LHCN-M2 (cell line): ENCODE measurements around the gene CCR5AS.
"Not testable (repeated sequence)": the region's sequence is repeated elsewhere in the genome, so short reads cannot be mapped to it uniquely, and the experiment has no call there.

Experiments
- DNase-seq: peaks from one replicate; pipeline ENCODE4 v3.0.0-alpha.2; 2012; ENCODE audit warnings: low read depth

The CCR5AS gene

DNA sequence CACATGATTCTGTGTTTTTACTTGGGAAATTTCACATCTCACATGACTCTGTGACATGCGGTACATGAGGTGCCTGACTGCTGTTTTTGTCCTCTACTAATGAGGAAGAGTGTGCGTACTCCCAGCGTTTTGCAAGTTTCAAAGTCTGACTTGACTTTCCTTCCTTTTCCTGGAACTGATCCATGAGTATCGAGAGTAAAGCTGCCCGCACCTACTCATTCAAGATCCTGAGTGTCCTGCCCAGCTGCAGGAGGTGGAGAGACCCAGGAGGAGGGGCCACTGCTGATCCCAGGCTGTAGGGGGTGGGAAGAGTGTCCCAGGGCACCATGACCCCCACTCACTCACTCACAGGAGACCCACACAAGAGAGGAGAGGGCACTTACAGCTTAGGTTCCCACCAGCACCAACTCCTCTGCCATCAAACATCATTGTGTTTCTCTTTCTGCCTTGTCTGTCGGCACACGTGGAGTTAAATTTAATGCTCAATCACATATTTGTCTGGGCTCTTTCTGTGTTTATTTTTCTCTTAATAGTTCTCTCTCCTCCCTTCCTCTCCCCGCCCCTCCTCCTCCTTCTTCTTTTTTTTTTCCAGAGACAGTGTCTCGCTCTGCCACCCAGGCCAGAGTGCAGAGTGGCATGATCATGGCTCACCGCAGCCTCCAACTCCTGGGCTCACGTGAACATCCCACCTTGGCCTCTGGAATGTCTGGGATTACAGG, 1.4 kb downstream of the CCR5AS start:
- DNase-seq, result no peak

DNA sequence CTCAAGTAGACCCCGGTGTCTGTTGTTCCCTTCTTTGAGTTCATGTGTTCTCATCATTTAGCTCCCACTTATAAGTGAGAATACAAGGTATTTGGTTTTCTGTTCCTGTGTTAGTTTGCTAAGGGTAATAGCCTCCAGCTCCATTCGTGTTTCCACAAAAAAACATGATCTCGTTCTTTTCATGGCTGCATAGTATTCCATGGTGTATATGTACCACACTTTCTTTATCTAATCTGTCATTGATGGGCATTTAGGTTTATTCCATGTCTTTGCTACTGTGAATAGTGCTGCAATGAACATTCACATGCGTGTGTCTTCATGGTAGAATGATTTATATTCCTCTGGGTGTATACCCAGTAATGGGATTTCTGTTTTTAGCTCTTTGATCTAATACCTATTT, 4.0 kb downstream of the CCR5AS start:
- not testable (repeated sequence) for DNase-seq

DNA sequence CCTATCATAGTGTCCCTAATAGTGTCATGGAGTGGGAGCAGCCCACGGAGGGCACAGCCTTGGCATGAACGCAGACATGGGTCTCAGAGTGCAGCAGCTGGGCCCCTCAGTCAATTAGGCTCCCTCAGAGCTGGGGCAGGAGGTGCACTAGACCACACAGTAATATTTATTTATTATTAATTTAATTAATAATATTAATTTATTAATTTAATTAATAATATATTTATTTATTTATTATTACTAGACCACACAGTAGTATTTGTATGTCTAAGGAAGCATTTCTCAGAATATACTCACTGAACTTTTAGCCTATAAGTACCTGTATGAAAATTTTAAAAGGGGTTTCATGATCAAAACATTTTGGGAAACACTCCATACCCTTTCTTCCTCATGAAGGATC, 5.3 kb downstream of the CCR5AS start:
- DNase-seq, result no peak

DNA sequence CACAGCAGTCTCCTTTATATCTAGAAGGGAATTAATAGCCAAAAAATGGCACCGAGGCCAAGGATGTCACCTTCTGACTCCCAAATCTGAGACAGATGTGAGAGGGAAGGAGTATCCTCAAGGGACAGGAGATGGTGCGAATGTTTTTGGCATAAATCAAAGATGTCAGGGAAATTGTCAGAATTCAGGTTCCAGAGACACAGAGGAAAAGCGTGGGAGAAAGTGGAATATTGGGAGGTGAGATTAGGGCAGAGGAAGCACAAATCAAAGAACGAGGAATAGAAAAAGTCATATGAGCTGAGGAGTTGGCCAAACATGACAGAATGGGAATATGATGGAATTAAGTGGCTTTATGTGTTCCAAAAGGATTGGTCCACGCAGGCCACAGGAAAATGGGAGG, 6.0 kb downstream of the CCR5AS start:
- no peak for DNase-seq

DNA sequence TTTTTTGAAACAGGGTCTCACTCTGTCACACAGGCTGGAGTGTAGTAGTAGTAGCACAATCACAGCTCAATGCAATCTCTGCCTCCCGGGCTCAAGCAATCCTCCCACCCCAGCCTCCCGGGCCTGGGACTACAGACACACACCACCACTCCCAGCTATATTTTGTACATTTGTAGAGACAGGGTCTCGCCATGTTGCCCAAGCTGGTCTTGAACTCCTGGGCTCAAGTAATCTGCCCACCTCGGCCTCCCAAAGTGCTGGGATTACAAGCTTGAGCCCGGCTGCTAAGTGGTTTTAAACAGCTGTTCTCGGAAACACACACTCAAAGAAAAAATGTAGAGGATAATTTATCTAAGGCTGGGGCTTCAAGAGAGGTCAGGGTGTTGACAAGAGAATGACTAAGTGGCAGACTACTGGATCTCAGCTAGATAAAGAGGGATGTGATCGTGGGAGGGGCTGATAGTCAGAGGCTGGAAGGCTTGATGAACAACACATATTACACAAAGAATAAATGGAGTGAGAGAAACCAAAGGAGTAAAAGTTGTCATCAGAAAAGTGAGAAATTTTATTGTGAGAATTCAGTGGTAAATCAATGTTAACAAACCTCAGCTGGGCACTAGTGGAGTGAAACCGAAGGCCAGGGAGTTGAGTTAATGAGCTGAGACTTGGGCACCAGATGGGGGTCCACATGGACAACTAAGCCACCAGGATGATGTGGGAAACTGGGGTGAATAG, 6.7 kb downstream of the CCR5AS start:
- peak; percentile 96 for DNase-seq

DNA sequence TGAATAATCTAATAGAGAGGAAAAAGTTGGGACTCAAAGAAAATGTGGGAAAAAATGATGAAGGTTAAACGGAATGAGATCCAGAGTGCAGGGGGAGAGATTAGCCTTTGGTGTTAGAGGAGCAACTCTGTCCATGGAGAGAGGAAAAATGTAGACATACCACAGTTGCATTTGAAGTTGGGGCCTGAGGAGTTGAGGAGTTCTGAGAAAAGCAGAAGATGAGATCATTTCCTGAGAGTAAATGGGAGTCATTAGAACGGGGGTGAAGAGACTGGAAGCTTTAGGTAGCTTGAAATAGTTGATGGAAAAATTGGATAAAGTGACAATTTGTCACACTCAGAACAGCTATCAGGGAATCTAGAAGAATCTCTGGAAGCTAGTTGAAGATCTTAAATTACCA, 7.3 kb downstream of the CCR5AS start:
- DNase-seq, result no peak

DNA sequence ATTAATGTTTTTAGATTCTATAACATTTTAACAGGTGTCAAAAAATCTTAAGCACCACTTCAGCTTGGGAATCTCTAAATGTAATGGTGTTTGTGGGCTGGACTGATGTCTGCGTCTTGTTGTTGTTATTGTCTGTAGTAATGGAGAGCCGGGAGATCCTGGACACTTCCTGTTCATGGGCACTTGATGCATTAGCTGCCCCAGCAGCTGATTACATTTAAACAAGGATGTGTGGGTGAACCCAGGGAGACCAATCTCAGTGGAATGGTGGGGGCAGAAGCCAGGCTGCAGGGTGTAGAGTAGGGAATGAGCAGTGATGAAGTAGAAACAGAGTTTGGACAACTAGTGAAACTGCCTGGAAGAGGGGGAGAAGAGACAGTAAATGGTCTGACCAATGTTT, 7.8 kb downstream of the CCR5AS start:
- DNase-seq, result no peak

DNA sequence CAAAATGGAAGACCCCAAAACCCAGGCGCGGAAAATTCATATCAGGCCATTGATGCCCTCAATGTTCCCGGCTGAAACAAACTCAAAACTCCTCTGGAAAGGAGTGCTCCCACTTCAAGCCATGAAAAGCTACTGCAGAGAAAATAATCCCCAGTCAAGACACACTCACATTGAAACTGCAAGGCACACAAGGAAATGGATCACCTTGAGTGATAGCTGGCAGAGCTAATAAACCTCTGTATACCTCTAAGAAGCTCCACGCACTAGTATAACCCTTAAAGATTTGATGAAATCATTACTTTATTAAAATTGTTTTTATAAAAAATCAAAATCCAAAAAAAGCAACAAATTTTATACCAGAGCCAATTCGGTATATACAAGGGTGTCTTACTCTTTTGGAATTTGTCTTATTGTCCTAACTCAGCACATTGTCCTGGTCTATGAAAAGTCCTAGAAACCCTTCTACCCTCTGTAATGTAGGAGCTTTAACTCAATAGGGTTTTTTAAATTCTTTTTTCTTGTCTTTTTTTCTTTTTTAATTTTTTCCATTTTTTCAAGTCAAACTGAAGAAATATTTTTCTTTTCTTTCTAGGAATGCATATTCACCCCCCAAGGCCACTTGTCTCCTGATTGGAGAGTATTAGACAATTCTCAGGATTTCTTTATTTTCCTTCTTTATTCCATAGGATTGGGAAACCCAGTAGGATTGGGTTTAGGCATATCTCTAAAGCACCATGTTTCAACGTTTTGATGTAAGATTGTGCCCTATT, 8.5 kb downstream of the CCR5AS start:
- no peak for DNase-seq

DNA sequence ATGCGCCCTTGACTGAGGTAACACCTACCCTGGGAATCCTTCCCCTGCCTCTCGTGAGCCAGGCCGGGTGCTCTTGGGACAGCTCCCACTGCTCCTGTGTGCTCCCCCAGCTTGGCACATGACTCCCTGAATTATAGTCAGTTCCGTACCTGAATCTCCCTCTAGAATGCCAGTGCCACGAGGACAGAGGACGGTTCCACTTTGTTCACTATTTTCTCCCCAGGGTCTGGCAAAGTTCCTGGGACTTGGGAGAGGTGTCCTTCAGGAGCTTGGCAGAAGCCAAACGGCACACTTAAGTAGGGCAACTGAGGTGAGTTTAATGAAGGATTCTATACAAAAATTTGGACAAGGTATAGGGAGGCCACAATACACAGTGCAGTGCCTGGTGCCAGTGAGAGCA, 9.8 kb downstream of the CCR5AS start:
- DNase-seq, result no peak

DNA sequence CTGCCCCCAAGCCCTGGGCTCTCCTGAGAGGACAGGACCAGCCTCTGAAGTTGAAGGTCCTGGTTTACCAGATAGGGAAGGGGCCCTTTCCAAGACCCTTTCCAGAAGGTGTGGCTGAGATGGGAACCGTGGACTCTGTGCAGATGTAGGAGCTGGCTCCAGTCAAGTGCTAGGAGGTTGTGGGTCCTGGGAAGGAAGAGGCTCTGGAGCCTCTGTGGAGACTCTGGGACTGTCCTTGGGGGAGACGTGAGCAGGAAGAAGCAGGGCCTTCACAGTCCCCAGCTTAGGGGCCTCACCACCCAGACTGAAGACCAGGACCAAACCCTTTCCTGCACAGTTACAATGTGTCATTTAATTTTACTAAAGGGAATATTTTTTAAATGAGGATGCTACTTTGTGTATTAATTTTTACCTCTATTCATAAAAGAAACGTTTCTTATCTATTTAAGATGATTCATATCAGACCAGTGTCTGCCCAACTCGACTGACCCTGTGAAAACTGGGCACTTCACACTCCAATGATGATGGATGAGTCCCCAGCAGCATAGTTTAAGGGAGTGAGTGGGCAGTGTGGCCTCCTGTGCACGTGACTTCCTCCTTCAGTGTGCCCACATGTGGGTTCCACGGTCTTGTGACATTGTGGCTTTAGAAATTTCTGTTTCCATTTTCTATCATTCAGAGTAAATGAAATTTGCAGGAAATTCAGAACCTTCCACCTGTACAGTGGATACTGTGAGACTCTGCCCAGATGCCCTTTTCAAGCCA, 10.9 kb downstream of the CCR5AS start:
- DNase-seq, result no peak

DNA sequence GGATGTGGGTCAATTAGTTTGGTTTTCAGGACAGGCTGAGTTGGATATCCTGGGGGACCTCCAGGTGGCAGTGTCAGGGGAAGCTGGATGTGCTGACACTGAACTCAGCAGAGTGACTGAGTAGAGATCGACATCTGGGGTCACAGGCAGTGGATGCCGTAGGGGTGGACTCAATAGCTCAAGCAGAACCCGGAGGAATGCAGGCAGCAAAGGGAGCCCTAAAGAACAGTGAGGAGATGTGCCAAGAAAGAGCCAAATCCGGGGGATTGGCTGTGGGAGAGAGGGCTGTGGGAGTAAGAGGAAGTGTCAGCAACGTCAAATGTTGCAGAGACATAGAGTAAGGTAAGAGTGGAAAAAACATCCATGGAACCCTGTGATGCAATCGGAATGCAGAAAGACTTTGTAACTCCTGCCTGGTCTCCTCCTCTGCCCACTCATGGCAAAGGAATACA, 11.6 kb downstream of the CCR5AS start:
- no peak for DNase-seq

DNA sequence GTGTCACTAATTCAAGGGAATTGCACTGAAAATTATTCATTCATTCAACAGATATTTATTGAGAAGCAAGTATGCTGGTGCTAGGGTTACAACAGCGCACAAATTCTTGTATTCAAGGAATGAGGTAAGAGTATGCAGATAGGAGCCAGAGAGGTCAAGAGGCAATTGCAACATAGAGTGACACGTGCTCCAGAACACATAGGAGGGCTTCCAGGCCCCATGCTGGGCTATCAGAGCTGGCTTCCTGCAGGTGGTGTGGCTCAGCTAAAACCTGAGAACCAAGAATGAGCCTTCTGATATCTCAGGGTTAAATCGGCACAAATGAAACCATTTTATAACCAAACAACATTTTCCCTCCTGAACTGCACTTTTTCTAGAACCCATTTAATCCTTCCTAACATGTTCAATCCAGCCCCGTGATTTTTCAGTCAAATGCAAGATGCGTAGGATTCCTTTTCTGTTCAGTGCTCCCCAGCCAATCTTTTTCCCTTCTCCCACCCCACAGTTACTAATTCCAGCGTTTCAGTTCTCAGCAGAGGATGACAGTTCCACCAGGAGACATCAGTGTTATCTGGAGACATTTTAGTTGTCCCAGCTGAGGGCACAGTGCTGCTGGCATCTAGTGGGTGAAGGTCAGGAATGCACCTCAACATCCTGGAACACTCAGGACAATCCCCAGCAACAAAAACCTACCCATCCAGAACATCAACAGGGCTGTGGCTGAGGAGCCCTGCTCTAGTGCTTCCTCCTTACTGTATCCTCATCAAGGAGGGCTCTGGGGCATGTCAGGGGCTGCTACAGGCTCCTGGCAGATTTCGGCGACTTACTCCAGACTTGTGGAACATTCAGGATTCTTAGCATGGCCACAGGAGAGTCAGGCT, 13.1 kb downstream of the CCR5AS start:
- DNase-seq, result no peak

DNA sequence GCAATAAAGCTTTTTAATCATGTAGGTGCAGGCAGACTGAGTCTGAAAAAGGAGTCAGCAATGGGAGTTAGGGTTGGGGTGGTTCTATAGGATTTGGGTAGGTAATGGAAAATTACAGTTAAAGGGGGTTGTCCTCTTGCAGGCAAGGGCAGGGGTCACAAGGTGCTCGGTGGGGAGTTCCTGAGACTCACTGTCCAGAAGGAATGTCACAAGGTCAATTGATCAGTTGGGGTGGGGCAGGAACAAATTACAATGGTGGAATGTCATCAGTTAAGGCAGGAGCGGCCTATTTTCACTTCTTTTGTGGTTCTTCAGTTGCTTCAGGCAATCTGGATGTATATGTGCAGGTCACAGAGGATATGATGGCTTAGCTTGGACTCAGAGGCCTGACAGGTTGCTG, 13.9 kb downstream of the CCR5AS start:
- no peak for DNase-seq

DNA sequence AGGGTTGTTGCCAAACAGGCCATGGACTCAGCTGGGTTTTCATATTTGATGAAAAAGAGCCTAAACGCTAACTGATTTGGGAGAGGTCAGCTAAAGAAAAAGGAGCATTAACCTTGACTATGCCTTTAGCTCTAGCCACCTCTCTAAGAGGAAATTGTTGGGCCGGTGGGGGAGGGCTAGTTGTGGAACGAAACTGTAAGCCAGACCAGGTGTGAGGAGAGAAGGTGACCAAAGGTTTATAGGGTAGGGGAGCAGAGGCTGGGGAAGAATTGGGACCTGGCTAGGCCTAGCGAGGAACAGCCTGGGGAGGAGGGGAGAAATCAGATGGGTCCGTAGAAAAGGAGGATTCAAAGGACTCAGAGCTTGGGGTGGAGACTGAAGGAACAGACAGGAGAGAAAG, 15.3 kb downstream of the CCR5AS start:
- not testable (repeated sequence) for DNase-seq

DNA sequence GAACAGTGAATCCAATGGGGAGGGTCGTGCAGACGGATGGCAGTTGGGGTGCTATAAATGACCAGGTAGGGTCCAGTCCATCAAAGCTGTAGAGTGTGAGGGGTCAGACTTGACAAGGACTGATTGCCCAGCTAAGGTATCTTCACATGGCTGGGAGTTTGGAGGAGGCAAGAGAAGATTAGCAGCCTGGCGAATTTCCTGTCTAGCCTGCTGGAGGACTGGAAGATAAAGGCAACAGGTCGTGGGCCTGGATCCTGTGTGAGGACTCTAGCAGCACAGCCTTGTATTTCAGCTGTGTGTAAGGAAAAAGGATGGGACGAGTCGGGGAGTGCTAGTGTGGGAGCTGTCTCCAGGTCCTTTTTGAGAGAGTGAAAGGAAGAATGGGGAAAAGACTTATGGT, 17.6 kb downstream of the CCR5AS start:
- no peak for DNase-seq

DNA sequence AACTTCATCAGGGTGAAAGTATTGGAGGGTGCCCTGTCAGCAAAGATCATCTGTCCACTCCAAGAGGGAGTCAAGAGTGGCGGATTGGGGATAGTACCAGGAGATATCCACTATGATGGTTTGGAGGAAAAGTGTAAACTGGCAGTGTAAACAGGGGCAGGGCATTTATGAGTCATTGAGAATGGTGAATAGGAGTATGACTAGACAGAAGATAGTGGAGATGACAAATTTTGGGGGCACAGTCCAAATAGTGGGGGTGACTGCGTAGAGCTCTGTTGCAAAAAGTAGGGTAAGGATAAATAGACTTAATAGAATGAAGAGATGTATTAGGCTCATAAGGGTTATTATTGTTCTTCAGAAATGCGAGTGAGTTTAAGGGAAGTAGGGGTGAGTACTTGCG, 18.0 kb downstream of the CCR5AS start:
- DNase-seq, result not testable (repeated sequence)

DNA sequence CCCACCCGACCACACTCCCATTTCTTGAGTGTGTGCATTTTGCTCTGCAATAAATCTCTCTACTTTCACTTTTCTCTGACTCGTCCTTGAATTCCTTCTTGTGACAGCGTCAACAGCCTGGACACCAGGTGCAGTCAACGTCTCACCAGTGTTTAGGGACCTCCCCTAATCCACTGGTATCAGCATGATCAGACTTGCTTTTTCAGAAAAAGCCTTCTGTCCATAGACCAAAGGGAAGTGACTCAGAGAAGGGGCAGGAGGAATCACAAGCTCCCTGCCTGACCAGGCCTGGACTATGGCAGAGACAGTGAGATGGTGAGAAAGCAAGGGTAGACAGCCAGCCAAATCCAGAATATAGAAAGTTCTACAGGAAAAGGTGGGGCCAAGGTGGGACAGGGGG, 20.7 kb downstream of the CCR5AS start:
- peak; percentile 94 for DNase-seq

DNA sequence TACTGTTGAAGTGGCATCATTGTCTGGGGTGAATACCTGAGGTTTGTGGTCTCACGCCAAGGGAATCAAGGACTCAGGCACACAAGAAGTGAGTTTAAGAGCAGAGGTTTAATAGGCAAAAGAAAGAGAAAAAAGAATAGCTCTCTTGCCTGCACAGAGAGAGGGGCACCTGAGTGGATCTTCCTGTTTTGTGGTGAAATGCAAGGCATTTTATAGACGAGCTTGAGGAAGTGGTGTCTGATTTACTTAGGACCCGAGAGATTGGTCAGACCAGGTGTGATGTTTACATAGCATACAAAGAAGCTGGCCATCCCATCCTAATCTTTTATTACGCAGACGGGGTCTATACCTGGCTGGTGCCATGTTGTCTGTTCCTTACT, 22.9 kb downstream of the CCR5AS start:
- DNase-seq, result no peak

DNA sequence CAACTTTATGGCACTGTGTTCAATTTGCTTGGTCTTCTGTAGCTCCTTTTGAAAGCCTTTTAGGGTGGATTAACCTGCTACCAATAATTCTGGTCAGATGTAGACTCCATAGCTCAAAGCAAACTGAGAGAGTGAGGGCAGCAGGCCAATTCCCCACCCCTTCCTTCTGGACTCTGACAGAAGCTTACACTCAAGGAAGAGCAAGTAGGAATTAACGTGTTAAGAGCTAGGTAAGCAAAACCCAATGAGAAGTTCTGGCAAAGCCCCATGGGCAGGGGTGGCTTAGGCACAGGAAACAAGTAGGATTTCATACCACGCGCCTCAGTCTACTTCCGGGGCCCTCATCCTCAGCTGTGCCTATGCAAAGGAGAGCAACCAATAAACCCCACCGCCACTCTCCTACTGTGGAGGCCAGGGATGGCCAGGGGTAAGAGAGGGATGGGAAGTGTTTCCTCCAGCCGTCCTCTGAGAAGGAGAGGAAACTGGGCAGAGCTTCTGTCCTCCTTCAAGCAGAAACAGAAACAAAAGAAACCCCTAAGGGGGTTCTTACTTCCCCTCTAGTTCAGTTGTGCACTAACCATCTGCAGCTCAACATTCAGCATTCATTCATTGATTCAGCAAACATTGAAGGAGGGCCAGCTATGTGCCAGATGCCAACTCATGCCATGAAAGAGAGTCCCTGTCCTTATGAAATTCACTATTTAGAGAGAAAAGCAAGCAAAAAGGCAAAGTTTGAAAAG, 23.5 kb downstream of the CCR5AS start:
- no peak for DNase-seq

DNA sequence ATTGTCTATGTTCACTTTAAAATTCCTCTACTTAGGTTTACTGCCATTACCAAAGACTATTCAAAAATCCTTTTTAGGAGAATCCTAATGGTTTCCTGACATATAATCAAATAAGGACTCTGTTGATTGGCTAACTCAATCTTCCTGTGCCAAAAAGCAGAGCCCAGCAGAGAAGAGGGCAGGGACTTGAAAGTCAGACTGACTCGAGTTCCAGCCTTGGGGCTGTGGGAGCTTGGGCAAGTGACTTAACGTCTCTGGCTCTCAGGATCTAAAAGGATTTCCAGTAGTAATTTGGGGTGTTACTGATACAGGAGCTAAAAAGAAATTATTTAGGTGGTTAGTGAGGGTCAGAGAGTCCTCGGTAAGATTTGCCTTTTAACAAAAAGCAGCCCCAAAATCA, 25.2 kb downstream of the CCR5AS start:
- DNase-seq, result no peak
